Lung (tissue), 12 donors: Measurements from ENCODE around the gene PARD3B. TPM values are rescaled to one million over a fixed set of nuclear protein-coding genes. Genes with fewer than 3 reads are reported as not detected.

Experiments
- ATAC-seq: fragments of 200-7000 bp; cut with Tn5 transposase; one replicate; pipeline ENCODE4 v1.9.1; 2020; ENCODE audit warnings: moderate number of reproducible peaks; ENCODE audit not compliant: insufficient read depth, low FRiP score
- DNase-seq, 3 donors: peaks; one replicate each; pipeline ENCODE4 v3.0.0-alpha.2; 2013 to 2017
- H3K27ac ChIP-seq, 2 donors: one replicate each; pipeline ENCODE4 v1.5.1; 2013; ENCODE audit warnings: mild to moderate bottlenecking in 2 of 2, moderate library complexity in 2 of 2, control low read depth in 1 of 2, inconsistent platforms in 1 of 2, low read depth in 1 of 2, low read length in 1 of 2
- H3K27me3 ChIP-seq, 3 donors: one replicate each; pipeline ENCODE4 v1.5.1; 2013; ENCODE audit warnings: low read length in 2 of 3; ENCODE audit not compliant: control insufficient read depth in 3 of 3, insufficient read depth in 3 of 3
- H3K36me3 ChIP-seq, 4 donors: one replicate each; pipeline ENCODE4 v1.5.1; 2013; ENCODE audit warnings: low read length in 4 of 4, mild to moderate bottlenecking in 1 of 4, moderate library complexity in 1 of 4; ENCODE audit not compliant: control insufficient read depth in 4 of 4, insufficient read depth in 4 of 4
- H3K4me1 ChIP-seq, 5 donors: one replicate each; pipeline ENCODE4 v1.5.1; 2013; ENCODE audit warnings: low read length in 5 of 5, mild to moderate bottlenecking in 2 of 5, moderate library complexity in 1 of 5; ENCODE audit not compliant: control insufficient read depth in 5 of 5, insufficient read depth in 5 of 5
- H3K4me3 ChIP-seq: one replicate; pipeline ENCODE4 v1.5.1; 2013; ENCODE audit warnings: mild to moderate bottlenecking, control low read depth, moderate library complexity
- H3K9ac ChIP-seq, 2 donors: one replicate each; pipeline ENCODE4 v1.5.1; 2013; ENCODE audit warnings: low read length in 2 of 2, control low read depth in 1 of 2; ENCODE audit not compliant: insufficient read depth in 1 of 2
- H3K9me3 ChIP-seq, 4 donors: one replicate each; pipeline ENCODE4 v1.5.1; 2013; ENCODE audit warnings: low read length in 3 of 4, mild to moderate bottlenecking in 1 of 4, moderate library complexity in 1 of 4; ENCODE audit not compliant: control insufficient read depth in 4 of 4, insufficient read depth in 3 of 4
- CTCF ChIP-seq: IDR thresholded peaks from 2 replicates; pipeline ENCODE4 v1.5.1; 2012; ENCODE audit warnings: mild to moderate bottlenecking; ENCODE audit errors: control extremely low read depth, extremely low read depth
- WGBS, 2 donors: extraction: QIAGEN DNeasy Blood & Tissue Kit; methylation state at CpG; one replicate each; pipeline ENCODE4 v1.1.7; 2013; 5-methylcytosine and 5-hydroxymethylcytosine counted together
- polyA plus RNA-seq, 2 donors: library from polyadenylated mRNA; stranded (reverse); fragments of 200-250 nt; gene quantifications; one replicate each; pipeline ENCODE4 v1.2.1, GENCODE V29; 2013
- total RNA-seq, 2 donors: library from RNA; depleted of rRNA in 1 of 2; stranded (reverse); fragments of >200 nt in 1 of 2; gene quantifications; one replicate each; pipeline ENCODE4 v1.2.1, GENCODE V29; 2014 to 2021
- donor health status: control.
- donor health status: control.
- donor health status: Bipolar disorder and iron deficiency.
- donor health status: healthy.
- donor health status: DM: yes; HTN: yes; CAD: no.

Gene PARD3B
- total and polyA plus RNA-seq, 4 donors: 2.4 to 38.7 (median 17.1) TPM

- Histone ChIP-seq H3K36me3 (no peaks in the 10 kb centered on the region), H3K9ac (no peak overlapping the region), H3K27ac (no peak overlapping the region), H3K27me3 (no peaks in the 10 kb centered on the region), H3K4me1 (no peaks in the 10 kb centered on the region), H3K4me3 (no peak overlapping the region), H3K9me3 (no peaks in the 10 kb centered on the region)
- ATAC-seq: no peak
- WGBS, 2 donors: 96 to 98% methylated on average over 9 of the region's 9 CpGs
- no peak for DNase-seq
- no peak for TF ChIP-seq CTCF
Measured at GRCh38 chr2:205531489-205532148, 986.3 kb downstream of the PARD3B start.

GRCh38 chr2:205535001-205535400 lies 989.7 kb downstream of the PARD3B start:
- H3K27me3 ChIP-seq: no peaks in the 10 kb centered on the region
- TF ChIP-seq CTCF: no peak
- no peak for DNase-seq
- no peak for ATAC-seq
- H3K4me1 ChIP-seq: peaks cover 0 to 9% (median 5%) of the 10 kb centered on the region in 5 donors
- no peaks in the 10 kb centered on the region for H3K36me3 ChIP-seq
- H3K9ac ChIP-seq: no peak overlapping the region
- no peak overlapping the region for H3K27ac ChIP-seq
- no peak overlapping the region for H3K4me3 ChIP-seq
- H3K9me3 ChIP-seq: no peaks in the 10 kb centered on the region
- 35 to 74% methylated on average over 3 of the region's 3 CpGs for WGBS, 2 donors

- Histone ChIP-seq H3K4me1 (peaks cover 0 to 19% (median 6%) of the 10 kb centered on the region in 5 donors), H3K27me3 (no peaks in the 10 kb centered on the region), H3K9ac (no peak overlapping the region), H3K36me3 (no peaks in the 10 kb centered on the region), H3K27ac (no peak overlapping the region), H3K4me3 (no peak overlapping the region), H3K9me3 (no peaks in the 10 kb centered on the region)
- no peak for ATAC-seq
- 61 to 80% methylated on average over 5 of the region's 5 CpGs for WGBS, 2 donors
- DNase-seq: no peak
- no peak for TF ChIP-seq CTCF
Measured at GRCh38 chr2:205539603-205540002, 994.3 kb downstream of the PARD3B start.

GRCh38 chr2:205540036-205540435 lies 994.8 kb downstream of the PARD3B start:
- no peak overlapping the region for H3K9ac ChIP-seq
- WGBS, 2 donors: 47 to 58% methylated on average over 5 of the region's 5 CpGs
- H3K27me3 ChIP-seq: no peaks in the 10 kb centered on the region
- no peaks in the 10 kb centered on the region for H3K9me3 ChIP-seq
- ATAC-seq (no peak), DNase-seq (peak in 2 of 3 donors; percentile 65 to 77)
- TF ChIP-seq CTCF: no peak
- H3K4me1 ChIP-seq: peaks cover 0 to 22% (median 6%) of the 10 kb centered on the region in 5 donors
- no peaks in the 10 kb centered on the region for H3K36me3 ChIP-seq
- no peak overlapping the region for H3K4me3 ChIP-seq
- no peak overlapping the region for H3K27ac ChIP-seq
